Measurements from ENCODE around the gene ARHGAP26. TPM values are rescaled to one million over a fixed set of nuclear protein-coding genes. Genes with fewer than 3 reads are reported as not detected.
A peak's percentile ranks its signal among the peaks of the same experiment; 100 is the strongest.

Gene ARHGAP26
- total RNA-seq, 6 experiments from 2014 or later = 6.7 to 14.5 (median 8.3) TPM

DNA sequence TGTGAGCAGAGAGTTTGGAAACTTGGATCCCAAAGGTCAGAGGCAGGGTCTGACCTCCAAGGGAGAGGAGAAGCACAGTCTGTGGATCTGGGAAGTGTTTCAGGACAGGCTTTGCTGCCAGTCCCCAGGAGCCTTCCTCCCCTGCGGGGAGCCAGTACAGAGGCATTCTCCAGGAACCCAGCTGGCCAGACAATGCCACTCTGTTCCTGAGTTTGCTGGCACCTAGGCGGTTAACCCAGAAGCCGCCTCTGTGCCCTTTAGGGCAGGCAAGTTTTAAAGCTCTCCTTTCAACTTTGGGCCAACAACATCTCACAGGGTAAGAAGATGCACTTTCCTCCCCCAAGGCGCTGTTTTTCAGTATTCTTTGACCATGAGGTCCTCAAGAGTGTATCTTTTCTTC, 47.3 kb upstream of the ARHGAP26 start:
- TF ChIP-seq, protein P1, sequence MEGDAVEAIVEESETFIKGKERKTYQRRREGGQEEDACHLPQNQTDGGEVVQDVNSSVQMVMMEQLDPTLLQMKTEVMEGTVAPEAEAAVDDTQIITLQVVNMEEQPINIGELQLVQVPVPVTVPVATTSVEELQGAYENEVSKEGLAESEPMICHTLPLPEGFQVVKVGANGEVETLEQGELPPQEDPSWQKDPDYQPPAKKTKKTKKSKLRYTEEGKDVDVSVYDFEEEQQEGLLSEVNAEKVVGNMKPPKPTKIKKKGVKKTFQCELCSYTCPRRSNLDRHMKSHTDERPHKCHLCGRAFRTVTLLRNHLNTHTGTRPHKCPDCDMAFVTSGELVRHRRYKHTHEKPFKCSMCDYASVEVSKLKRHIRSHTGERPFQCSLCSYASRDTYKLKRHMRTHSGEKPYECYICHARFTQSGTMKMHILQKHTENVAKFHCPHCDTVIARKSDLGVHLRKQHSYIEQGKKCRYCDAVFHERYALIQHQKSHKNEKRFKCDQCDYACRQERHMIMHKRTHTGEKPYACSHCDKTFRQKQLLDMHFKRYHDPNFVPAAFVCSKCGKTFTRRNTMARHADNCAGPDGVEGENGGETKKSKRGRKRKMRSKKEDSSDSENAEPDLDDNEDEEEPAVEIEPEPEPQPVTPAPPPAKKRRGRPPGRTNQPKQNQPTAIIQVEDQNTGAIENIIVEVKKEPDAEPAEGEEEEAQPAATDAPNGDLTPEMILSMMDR (IDR thresholded peaks at IDR 0.05) = no peak
- TF ChIP-seq POLR2A (IDR thresholded peaks at IDR 0.05) = no peak
- DNase-seq (no peak), ATAC-seq (no peak)
- Histone ChIP-seq H3K4me1 (peaks cover 0 to 9% (median 4%) of the 10 kb centered on the region in 4 donors), H3K4me3 (no peak overlapping the region), H3K36me3 (no peaks in the 10 kb centered on the region), H3K9me3 (no peaks in the 10 kb centered on the region), H3K27me3 (no peaks in the 10 kb centered on the region), H3K27ac (no peak overlapping the region)
- 56% methylated on average over 1 of the region's 4 CpGs for WGBS (ENCODE audit: insufficient coverage, low coverage, low lambda C conversion rate, missing lambda C conversion rate)
- intact Hi-C loops (cut with DNase I) = loop anchor here in 1 of 2 donors (5.0 kb wide), 1 partner anchor 159 kb away; no protein-coding TSS in a partner anchor

DNA sequence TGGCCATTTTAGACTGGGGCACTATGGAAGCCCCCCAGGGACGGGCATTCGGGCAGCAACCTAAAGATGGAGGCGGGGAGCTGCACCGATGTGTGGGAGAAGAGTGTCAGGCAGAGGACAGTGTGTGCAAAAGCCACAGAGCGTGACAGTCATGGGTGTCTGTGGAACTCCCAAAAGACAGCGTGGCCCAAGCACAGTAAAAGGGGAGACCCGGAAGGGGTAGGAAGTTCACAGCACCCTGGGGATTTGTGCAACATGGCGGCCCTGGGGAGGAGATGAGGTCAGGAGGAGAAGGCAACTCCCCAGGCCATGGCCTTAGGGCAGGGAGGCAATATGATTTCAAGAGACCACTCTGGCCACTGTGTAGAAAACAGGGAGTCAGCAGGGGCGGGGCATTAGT, 45.4 kb upstream of the ARHGAP26 start:
- 79% methylated on average over 7 of the region's 9 CpGs for WGBS (ENCODE audit: insufficient coverage, low coverage, low lambda C conversion rate, missing lambda C conversion rate)

DNA sequence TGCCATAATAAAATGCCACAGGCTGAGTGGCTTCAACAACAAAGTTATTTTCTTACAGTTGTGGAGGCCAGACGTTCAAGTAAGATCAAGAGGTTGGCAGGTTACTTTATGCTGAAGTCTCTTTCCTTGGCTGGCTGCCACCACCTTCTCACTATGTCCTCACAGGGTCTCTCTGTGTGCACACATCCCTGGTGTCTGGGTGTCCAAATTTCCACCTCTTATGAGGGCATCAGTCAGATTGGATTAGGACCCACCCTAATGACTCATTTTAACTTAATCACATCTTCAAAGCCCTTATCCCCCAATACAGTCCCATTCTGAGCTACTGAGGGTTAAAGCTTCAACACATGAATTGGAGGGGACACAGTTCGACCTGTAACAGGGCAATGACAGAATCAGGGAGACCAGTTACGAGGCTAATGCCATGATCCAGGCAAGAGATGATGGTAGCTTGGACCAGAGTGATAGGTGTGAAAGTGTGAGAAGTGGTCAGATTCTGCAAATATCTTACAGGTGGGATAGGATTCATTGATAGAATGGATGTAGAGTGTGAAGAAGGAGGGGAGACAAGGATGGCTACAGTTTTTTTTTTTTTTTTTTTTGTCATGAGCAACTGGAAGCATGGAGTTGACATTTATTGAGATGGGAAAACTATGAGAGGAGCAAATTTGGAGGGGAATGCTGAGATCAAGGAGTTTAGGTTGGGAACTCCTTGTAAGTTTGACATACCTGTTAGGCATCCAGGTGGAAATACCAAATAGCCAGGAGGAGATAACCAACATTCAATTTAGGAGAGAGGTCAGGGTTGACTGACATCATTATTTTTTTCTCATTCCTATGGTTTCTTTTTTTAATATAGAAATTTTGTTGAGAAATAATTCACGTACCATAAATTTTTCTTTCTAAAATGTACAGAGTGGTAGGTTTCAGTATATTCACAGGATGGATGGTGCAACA, 44.7 kb upstream of the ARHGAP26 start:
- DNase-seq = no peak
- Histone ChIP-seq H3K4me3 (no peak overlapping the region), H3K36me3 (no peaks in the 10 kb centered on the region), H3K27me3 (no peaks in the 10 kb centered on the region), H3K27ac (no peak overlapping the region), H3K4me1 (peaks cover 0 to 8% (median 3%) of the 10 kb centered on the region in 4 donors), H3K9me3 (no peaks in the 10 kb centered on the region)
- TF ChIP-seq, protein P1 (IDR thresholded peaks at IDR 0.05) = no peak
- TF ChIP-seq POLR2A (IDR thresholded peaks at IDR 0.05) = no peak
- ATAC-seq = no peak
- WGBS (ENCODE audit: insufficient coverage, low coverage, low lambda C conversion rate, missing lambda C conversion rate) = 77% methylated on average over 3 of the region's 4 CpGs
- intact Hi-C loops (cut with DNase I) = no loop called here

More for the DNA sequence above, 45.4 kb upstream of the ARHGAP26 start:
- DNase-seq (no peak), ATAC-seq (no peak)
- Histone ChIP-seq H3K27ac (no peak overlapping the region), H3K9me3 (no peaks in the 10 kb centered on the region), H3K27me3 (no peaks in the 10 kb centered on the region), H3K4me1 (peaks cover 0 to 9% (median 4%) of the 10 kb centered on the region in 4 donors), H3K36me3 (no peaks in the 10 kb centered on the region), H3K4me3 (no peak overlapping the region)
- TF ChIP-seq, protein P1 (IDR thresholded peaks at IDR 0.05) = no peak
- TF ChIP-seq POLR2A (IDR thresholded peaks at IDR 0.05) = no peak
- intact Hi-C loops (cut with DNase I) = loop anchor here in 1 of 2 donors (5.0 kb wide), 1 partner anchor 157 kb away; no protein-coding TSS in a partner anchor

DNA sequence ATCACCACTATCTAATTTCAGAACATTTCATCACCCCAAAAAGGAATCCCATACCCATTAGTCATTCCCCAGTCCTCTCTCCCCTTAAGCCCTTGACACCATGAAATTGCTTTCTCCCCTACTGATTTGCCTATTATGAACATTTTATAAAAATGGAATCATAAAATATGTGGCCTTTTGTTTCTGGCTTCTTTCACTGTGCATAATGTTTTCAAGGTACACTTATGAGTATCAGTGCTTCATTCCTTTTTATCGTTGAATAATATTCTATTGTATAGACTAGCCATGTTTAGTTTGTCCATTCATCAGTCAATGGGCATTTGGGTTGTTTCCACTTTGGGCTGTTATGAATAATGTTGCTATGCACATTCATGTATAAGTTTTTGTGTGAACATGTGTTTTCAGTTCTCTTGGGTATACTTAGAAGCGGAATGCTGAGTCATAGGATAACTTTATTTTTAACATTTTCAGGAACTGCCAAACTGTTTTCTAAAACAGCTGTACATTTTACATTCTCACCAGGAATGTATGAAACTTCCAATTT, 43.9 kb upstream of the ARHGAP26 start:
- DNase-seq = no peak
- 66% methylated on average over 2 of the region's 2 CpGs for WGBS (ENCODE audit: insufficient coverage, low coverage, low lambda C conversion rate, missing lambda C conversion rate)
- Histone ChIP-seq H3K4me3 (no peak overlapping the region), H3K4me1 (peaks cover 0 to under 1% (median 0%) of the 10 kb centered on the region in 4 donors), H3K9me3 (no peaks in the 10 kb centered on the region), H3K27me3 (no peaks in the 10 kb centered on the region), H3K36me3 (no peaks in the 10 kb centered on the region), H3K27ac (no peak overlapping the region)
- ATAC-seq = peak in 1 of 4 donors; percentile 18
- intact Hi-C loops (cut with DNase I) = no loop called here
- TF ChIP-seq POLR2A (IDR thresholded peaks at IDR 0.05) = no peak
- TF ChIP-seq, protein P1 (IDR thresholded peaks at IDR 0.05) = no peak
